Left ventricle myocardium superior (tissue), 1 donor: ENCODE results near the gene COPG1. TPM values are rescaled to one million over a fixed set of nuclear protein-coding genes. Genes with fewer than 3 reads are reported as not detected.
"Not testable (repeated sequence)": the region's sequence is repeated elsewhere in the genome, so short reads cannot be mapped to it uniquely, and the experiment has no call there.

Experiments used
- ATAC-seq: fragments of 200-7000 bp; cut with Tn5 transposase; one replicate; pipeline ENCODE4 v1.9.1; 2020; ENCODE audit warnings: mild to moderate bottlenecking, moderate library complexity
- DNase-seq: peaks from one replicate; pipeline ENCODE4 v3.0.0-alpha.2; 2020
- intact Hi-C: fragments of 100-400 bp; cut with micrococcal nuclease; formaldehyde crosslinking; loops from one replicate; pipeline ENCODE4 v1.11.0; 2022
- long read RNA-seq: library from polyadenylated mRNA; unstranded; transcript quantifications from one replicate; pipeline ENCODE4 v2.0.0, GENCODE V29; 2021
- total RNA-seq: library from RNA; stranded (reverse); fragmentation: NEBNext Ultra II Directional; extraction: Animal tissue kit (Norgen Biotek cat#: 25700); gene quantifications from one replicate; pipeline ENCODE4 v1.2.1, GENCODE V29; 2021
- donor health status: DM: no; HTN: yes; CAD: no; lungs with severe emphysema.

COPG1 gene
- total RNA-seq = 84.1 TPM
- long read RNA-seq, transcript COPG1-201 (24 exons, 3,078 nt) = major isoform, 163 of 197 reads
- long read RNA-seq, partial matches to known transcripts = 22 of 197 reads
- long read RNA-seq, other reads (novel, unspliced or antisense) = 12 of 197 reads

GRCh38 chr3:129249284-129250065, at the start of gene COPG1:
COPG1 (plus strand) TSS chr3:129249606; CDS start chr3:129249710, 104 bp downstream.
- ATAC-seq = peak; percentile 93

GRCh38 chr3:129204473-129204872, 44.9 kb upstream of the COPG1 start:
- DNase-seq (no peak), ATAC-seq (no peak)
- intact Hi-C loops = no loop called here

More at GRCh38 chr3:129249284-129250065, at the start of gene COPG1:
- intact Hi-C loops = loop anchor here (10.0 kb wide), 1 partner anchor 275 kb away; no protein-coding TSS in a partner anchor
- DNase-seq = peak; percentile 94

- ATAC-seq (no peak), DNase-seq (no peak)
- intact Hi-C loops = no loop called here
Measured at GRCh38 chr3:129205109-129205832, 44.1 kb upstream of the COPG1 start.

- DNase-seq = no peak
- ATAC-seq = no peak
- intact Hi-C loops = no loop called here
Measured at GRCh38 chr3:129207479-129207878, 41.9 kb upstream of the COPG1 start.

- DNase-seq (no peak), ATAC-seq (no peak)
- intact Hi-C loops = no loop called here
Measured at GRCh38 chr3:129211345-129211744, 38.1 kb upstream of the COPG1 start.

- DNase-seq = peak; percentile 77
- ATAC-seq = peak; percentile 75
- intact Hi-C loops = no loop called here
Measured at GRCh38 chr3:129211772-129212171, 37.6 kb upstream of the COPG1 start.

- intact Hi-C loops = no loop called here
- no peak for DNase-seq
Measured at GRCh38 chr3:129213238-129213637, 36.2 kb upstream of the COPG1 start.

GRCh38 chr3:129218742-129219141, 30.7 kb upstream of the COPG1 start:
- ATAC-seq = no peak
- intact Hi-C loops = no loop called here
- DNase-seq = no peak

More at GRCh38 chr3:129213238-129213637, 36.2 kb upstream of the COPG1 start:
- no peak for ATAC-seq

- intact Hi-C loops, DNase-seq, ATAC-seq: not testable (repeated sequence)
Measured at GRCh38 chr3:129224387-129224786, 25.0 kb upstream of the COPG1 start.

GRCh38 chr3:129224984-129225393, 24.4 kb upstream of the COPG1 start:
- DNase-seq (peak; percentile 90), ATAC-seq (peak; percentile 95)
- intact Hi-C loops = no loop called here

GRCh38 chr3:129226374-129226773, 23.0 kb upstream of the COPG1 start:
- DNase-seq (peak; percentile 90), ATAC-seq (peak; percentile 81)
- intact Hi-C loops = no loop called here

GRCh38 chr3:129228891-129229585, 20.4 kb upstream of the COPG1 start:
- peak; percentile 2 for ATAC-seq
- intact Hi-C loops = no loop called here
- peak; percentile 45 for DNase-seq

GRCh38 chr3:129230311-129231019, 18.9 kb upstream of the COPG1 start:
- no peak for DNase-seq
- intact Hi-C loops = no loop called here
- ATAC-seq = peak; percentile 18

- intact Hi-C loops = no loop called here
- no peak for DNase-seq
- ATAC-seq = no peak
Measured at GRCh38 chr3:129231331-129232119, 17.9 kb upstream of the COPG1 start.

- no peak for DNase-seq
- ATAC-seq = peak; percentile 61
- intact Hi-C loops = no loop called here
Measured at GRCh38 chr3:129233538-129233937, 15.9 kb upstream of the COPG1 start.

- ATAC-seq (no peak), DNase-seq (no peak)
- intact Hi-C loops = no loop called here
Measured at GRCh38 chr3:129234441-129234840, 15.0 kb upstream of the COPG1 start.

- intact Hi-C loops = no loop called here
- no peak for DNase-seq
- ATAC-seq = no peak
Measured at GRCh38 chr3:129235344-129235917, 14.0 kb upstream of the COPG1 start.
